ENCODE measurements around the gene WDR53.

DNA sequence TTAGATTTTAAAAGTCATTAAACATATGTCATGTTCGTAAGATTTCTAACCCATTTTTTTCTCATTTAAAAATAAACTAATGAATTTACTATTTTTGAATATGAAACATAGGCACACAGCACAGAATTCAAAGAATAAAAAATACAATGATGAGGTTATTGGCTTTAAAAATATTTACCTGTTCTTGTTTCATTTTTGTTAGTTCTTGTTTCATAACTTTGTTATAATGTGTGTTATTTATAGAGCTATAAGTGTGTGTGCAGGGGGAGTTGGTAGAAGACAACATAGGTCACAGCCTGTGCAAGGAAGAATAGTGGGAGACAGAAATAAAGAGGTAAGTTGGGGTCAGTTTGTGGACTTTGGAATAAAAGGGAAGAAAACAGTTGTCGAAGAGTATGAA, 40.3 kb upstream of the WDR53 start:
- TF ChIP-seq, protein P1, sequence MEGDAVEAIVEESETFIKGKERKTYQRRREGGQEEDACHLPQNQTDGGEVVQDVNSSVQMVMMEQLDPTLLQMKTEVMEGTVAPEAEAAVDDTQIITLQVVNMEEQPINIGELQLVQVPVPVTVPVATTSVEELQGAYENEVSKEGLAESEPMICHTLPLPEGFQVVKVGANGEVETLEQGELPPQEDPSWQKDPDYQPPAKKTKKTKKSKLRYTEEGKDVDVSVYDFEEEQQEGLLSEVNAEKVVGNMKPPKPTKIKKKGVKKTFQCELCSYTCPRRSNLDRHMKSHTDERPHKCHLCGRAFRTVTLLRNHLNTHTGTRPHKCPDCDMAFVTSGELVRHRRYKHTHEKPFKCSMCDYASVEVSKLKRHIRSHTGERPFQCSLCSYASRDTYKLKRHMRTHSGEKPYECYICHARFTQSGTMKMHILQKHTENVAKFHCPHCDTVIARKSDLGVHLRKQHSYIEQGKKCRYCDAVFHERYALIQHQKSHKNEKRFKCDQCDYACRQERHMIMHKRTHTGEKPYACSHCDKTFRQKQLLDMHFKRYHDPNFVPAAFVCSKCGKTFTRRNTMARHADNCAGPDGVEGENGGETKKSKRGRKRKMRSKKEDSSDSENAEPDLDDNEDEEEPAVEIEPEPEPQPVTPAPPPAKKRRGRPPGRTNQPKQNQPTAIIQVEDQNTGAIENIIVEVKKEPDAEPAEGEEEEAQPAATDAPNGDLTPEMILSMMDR (IDR thresholded peaks at IDR 0.05): no peak
- TF ChIP-seq POLR2A (IDR thresholded peaks at IDR 0.05): no peak
- TF ChIP-seq EP300 (IDR thresholded peaks at IDR 0.05; ENCODE audit: low read depth): no peak
- no peak for TF ChIP-seq POLR2AphosphoS5 (IDR thresholded peaks at IDR 0.05)

All from transverse colon (tissue), 4 donors.